ENCODE data around the gene IQGAP3. TPM values are rescaled to one million over a fixed set of nuclear protein-coding genes. Genes with fewer than 3 reads are reported as not detected.

Gene IQGAP3
- total RNA-seq, 2 donors from 2014 or later: 0.52 TPM; not detected in 1

DNA sequence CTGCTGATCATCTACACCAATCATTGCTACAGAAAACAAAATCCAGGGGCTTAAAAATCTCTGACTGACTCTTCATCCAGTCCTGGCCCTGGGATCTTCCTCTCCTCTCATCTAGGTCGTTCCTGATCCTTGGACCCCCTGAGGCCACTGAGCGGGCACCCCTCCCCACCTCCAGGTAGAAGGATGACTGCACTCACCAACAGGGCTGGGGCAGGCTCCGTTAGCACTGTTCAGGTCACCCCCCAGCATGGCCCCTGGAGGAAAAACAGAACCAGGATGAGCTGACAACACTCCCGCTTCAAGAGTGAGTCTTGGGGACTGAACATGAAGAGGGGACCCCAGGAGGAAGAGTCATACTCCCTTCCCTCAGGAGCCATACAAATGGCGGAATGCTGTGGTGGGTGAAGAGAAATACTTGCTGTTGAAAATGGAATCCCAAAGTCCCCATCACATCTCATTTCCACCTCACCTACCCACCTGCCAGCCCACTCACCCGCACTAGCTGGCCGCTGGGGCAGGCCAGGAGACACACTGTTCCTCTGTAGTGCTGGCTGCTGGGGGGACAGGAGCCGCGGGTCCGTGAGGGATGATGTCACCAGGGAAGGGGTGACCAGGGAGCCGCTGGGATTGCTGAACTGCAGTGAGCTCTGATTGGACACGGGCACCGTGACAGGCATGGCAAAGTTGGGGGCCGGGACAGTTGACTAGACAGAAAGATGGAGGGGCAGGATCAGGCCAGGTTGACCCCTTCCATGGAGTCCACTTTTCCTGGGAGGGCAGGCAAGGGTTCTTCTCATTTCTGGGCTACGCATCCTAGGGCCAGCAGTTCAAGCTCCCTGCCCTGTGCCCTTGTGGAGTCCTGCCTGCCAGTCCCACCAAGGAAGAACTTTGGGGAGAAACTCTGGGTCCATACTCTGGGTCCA lies 93.0 kb downstream of the IQGAP3 start:
- no peak overlapping the region for H3K4me3 ChIP-seq
- no peak for ATAC-seq
- TF ChIP-seq, protein P1, sequence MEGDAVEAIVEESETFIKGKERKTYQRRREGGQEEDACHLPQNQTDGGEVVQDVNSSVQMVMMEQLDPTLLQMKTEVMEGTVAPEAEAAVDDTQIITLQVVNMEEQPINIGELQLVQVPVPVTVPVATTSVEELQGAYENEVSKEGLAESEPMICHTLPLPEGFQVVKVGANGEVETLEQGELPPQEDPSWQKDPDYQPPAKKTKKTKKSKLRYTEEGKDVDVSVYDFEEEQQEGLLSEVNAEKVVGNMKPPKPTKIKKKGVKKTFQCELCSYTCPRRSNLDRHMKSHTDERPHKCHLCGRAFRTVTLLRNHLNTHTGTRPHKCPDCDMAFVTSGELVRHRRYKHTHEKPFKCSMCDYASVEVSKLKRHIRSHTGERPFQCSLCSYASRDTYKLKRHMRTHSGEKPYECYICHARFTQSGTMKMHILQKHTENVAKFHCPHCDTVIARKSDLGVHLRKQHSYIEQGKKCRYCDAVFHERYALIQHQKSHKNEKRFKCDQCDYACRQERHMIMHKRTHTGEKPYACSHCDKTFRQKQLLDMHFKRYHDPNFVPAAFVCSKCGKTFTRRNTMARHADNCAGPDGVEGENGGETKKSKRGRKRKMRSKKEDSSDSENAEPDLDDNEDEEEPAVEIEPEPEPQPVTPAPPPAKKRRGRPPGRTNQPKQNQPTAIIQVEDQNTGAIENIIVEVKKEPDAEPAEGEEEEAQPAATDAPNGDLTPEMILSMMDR (IDR thresholded peaks at IDR 0.05): no peak
- no peak for TF ChIP-seq POLR2A (IDR thresholded peaks at IDR 0.05)
- H3K4me1 ChIP-seq: peaks cover 41% of the 10 kb centered on the region
- peaks cover 0 to 32% of the 10 kb centered on the region in 2 donors for H3K36me3 ChIP-seq (replicated peaks in 1 of 2; ENCODE audit: insufficient read depth in 1 of 2, low read depth in 2 of 2)
- intact Hi-C loops (cut with DNase I): no loop called here
- WGBS, 2 donors: 86 to 88% methylated on average over 13 to 14 of the region's 15 CpGs
- H3K27me3 ChIP-seq: no peaks in the 10 kb centered on the region
- H3K9me3 ChIP-seq: no peaks in the 10 kb centered on the region
- no peak for DNase-seq
- H3K27ac ChIP-seq: no peak overlapping the region

DNA sequence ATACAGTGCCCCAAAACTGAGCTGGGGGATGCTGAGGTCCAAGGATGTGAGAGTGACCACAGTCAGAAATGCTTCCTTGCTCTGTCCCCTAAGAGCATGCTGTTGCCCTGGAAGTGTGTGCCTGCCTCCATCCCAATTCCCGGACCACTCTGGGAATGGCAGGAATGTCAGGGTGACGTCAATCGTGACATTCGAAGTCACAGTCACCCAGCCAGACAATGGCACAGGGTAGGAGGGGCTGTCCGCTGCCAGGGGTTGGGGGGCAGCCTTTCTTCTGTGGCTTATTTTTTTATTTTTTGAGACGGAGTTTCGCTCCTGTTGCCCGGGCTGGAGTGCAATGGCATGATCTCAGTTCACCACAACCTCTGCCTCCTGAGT lies 94.1 kb downstream of the IQGAP3 start:
- H3K4me3 ChIP-seq: no peak overlapping the region
- intact Hi-C loops (cut with DNase I): no loop called here
- WGBS, 2 donors: 89 to 93% methylated on average over 8 of the region's 8 CpGs
- peaks cover 48% of the 10 kb centered on the region for H3K4me1 ChIP-seq
- DNase-seq (no peak), ATAC-seq (no peak)
- H3K36me3 ChIP-seq (replicated peaks in 1 of 2; ENCODE audit: insufficient read depth in 1 of 2, low read depth in 2 of 2): peaks cover 0 to 39% of the 10 kb centered on the region in 2 donors
- no peaks in the 10 kb centered on the region for H3K27me3 ChIP-seq
- no peaks in the 10 kb centered on the region for H3K9me3 ChIP-seq
- peak overlapping the region in 3 of 4 donors; percentile 83 to 96 (median 86) for H3K27ac ChIP-seq
- TF ChIP-seq, protein P1 (IDR thresholded peaks at IDR 0.05): no peak
- TF ChIP-seq POLR2A (IDR thresholded peaks at IDR 0.05): no peak

DNA sequence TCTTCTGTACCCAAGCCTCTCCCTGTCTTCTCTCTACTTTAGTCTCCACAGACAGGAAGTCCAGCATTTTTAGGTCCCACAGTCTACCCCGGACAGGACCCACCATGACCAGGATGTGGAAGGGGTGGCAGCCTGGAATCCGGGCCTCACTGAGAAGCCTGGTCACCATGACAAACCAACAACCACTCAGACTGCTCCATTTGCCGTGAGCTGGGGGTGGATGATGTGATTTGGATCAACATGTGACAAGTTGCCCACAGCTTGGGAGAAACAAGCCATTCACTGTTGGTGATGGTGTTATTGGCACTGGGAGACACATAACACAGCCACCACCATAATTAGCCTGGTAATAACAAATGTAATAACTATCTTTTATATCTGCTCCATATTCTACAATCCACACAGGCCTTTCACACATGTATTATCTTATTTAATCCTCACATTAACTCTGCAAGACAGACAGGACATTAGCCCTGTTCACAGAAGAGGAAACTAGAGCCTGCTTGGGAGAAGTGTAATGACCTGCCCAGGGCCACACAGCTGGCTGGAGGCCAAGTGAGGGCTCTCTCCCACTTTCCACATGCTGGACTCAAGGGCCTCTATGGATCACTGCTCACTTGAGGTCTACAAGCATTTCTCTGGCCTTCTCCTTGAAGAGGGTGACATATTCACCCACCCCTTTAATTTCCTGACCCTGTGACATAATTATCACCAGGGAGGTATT lies 94.7 kb downstream of the IQGAP3 start:
- Histone ChIP-seq H3K27ac (peak overlapping the region; percentile 83 to 96 (median 91)), H3K27me3 (no peaks in the 10 kb centered on the region), H3K9me3 (no peaks in the 10 kb centered on the region), H3K4me1 (peaks cover 53% of the 10 kb centered on the region), H3K4me3 (no peak overlapping the region), H3K36me3 (replicated peaks in 1 of 2; ENCODE audit: insufficient read depth in 1 of 2, low read depth in 2 of 2) (peaks cover 0 to 39% of the 10 kb centered on the region in 2 donors)
- TF ChIP-seq POLR2A (IDR thresholded peaks at IDR 0.05): no peak
- TF ChIP-seq, protein P1 (IDR thresholded peaks at IDR 0.05): no peak
- ATAC-seq: no peak
- DNase-seq: peak in 1 of 4 donors; percentile 59
- intact Hi-C loops (cut with DNase I): no loop called here
- WGBS, 2 donors: 60 to 73% methylated on average over 3 of the region's 3 CpGs

DNA sequence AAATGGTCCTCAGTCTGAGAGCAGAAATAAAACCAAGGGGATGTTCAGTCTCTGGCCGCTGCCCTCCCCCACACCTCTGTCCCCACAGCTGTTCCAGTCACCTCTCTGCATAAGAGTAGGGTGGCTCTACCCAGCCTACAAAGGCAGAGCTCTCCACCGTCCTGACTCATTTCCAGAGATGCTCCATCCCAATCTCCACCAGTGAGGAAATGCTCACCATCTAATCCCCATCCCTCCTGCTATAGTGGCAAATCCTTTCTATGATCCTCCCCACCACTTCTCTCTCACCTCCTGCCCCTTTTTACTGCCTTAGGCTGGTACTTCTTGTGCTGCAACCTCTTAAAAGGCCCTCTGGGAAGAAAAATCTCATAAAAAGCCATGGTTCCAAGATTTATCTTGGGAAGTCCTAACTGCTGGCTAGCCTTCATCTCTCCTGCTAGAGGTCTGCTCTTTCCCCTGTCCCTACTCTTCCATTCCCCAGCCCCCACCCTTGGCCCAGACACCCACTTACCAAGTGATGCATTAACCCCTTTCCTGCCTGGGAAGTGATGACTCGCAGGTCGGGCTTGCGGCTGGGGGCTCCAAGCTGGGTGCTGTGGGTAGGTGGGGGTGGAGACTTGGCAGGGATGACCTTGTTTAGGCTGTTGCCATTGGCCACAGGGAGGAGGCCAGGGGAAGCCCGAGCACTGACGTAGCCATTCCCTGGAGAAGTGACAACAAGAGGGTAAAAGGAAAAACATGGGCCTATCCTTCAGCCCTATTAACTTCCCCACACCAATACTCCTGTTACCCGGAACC lies 95.7 kb downstream of the IQGAP3 start:
- no peak for TF ChIP-seq POLR2A (IDR thresholded peaks at IDR 0.05)
- TF ChIP-seq, protein P1 (IDR thresholded peaks at IDR 0.05): no peak
- Histone ChIP-seq H3K4me3 (no peak overlapping the region), H3K27ac (peak overlapping the region; percentile 83 to 96 (median 91)), H3K27me3 (no peaks in the 10 kb centered on the region), H3K9me3 (no peaks in the 10 kb centered on the region), H3K36me3 (replicated peaks in 1 of 2; ENCODE audit: insufficient read depth in 1 of 2, low read depth in 2 of 2) (peaks cover 0 to 29% of the 10 kb centered on the region in 2 donors), H3K4me1 (peaks cover 63% of the 10 kb centered on the region)
- no peak for ATAC-seq
- WGBS, 2 donors: 45 to 57% methylated on average over 8 of the region's 8 CpGs
- peak in 1 of 4 donors; percentile 51 for DNase-seq
- intact Hi-C loops (cut with DNase I): no loop called here

All from body of pancreas (tissue), 4 donors.